HUDEP-2 (cell line): ENCODE measurements around the gene PPP2R1B.
"Not testable (repeated sequence)": the region's sequence is repeated elsewhere in the genome, so short reads cannot be mapped to it uniquely, and the experiment has no call there.

Experiments
- DNase-seq, 76 experiments: peaks; one replicate each; lab custom pipeline; 2025; ENCODE audit not compliant: unreplicated experiment in 76 of 76; lab: John Stamatoyannopoulos, UW

Gene PPP2R1B

DNA sequence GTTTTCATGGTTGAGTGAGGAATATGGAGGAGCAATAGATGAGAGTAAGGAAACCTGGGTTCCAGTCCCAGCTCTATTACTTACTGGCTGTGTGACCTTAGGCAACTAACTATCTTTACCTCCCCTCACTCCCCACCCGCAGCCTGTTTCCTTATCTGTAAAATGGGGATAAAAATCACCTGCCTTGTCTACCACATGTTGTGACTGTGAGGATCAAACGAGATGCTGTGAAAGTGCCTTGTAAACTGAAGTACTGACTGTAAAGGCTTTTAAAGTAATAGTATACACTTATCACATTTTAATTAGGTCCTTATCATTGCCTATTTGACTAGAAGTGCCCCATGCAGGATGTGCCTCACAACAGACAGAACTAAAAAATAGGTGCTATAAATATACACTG, 18.9 kb upstream of the PPP2R1B start:
- peak in 1 of 76 experiments; percentile 3 for DNase-seq

DNA sequence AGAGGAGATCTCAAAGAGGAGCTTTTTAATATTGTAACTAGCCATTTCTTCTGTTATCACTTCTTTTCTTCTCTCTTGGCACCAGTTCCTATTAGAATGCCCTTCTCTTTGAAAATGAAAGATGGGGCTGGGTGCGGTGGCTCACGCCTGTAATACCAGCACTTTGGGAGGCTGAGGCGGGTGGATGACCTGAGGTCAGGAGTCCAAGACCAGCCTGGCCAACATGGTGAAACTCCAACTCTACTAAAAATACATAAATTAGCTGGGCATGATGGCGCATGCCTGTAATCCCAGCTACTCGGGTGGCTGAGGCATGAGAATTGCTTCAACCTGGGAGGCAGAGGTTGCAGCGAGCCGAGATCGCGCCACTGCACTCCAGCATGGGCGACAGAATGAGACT, 18.1 kb upstream of the PPP2R1B start:
- not testable (repeated sequence) for DNase-seq

DNA sequence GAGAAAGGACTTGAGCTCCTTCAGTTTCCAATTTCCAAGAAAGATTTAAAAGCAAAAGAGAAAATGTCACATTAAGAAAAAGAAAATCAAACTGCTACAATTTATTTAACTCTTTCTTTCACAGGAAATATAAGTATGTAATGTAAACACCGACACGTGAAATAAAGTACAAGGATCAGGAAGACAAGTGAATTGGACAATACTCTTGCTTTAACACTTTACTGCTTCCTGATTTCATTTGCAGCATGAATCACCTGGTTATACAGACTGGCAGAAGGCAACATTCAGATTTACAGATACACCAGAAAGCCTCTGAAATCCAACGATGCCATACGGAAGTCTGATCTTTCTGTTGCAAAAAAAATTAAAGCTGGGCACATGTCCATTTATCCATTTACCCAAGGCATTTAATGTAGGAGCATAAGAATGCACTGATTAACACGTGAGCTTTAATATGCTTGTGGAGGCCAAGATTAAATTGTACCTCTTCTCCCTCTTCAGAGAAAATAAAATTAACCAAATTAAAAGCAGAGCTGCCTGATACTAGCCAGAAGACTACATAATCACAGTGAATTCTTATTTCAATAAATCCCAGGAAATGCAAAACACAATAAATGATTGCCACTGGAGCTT, 16.0 kb upstream of the PPP2R1B start:
- DNase-seq: no peak

DNA sequence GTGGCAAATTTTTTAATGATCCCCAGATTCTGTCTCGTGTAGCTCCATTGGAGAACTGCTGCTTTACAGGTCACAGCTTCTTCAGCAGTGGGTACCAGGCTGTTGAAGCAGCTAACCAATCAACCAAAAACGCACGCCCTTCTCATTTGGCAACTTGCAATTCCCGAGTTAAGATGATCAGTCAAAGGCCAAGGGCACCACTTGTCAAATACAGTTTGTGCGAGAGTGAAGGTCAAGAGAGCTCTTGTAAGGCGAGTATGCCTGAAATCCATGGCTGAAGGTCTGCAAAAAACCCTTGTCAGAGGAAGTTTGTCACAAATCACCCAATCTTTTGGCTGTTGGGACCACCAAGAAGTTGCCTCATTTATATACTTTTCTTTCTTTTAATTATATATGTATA, 12.9 kb upstream of the PPP2R1B start:
- no peak for DNase-seq

DNA sequence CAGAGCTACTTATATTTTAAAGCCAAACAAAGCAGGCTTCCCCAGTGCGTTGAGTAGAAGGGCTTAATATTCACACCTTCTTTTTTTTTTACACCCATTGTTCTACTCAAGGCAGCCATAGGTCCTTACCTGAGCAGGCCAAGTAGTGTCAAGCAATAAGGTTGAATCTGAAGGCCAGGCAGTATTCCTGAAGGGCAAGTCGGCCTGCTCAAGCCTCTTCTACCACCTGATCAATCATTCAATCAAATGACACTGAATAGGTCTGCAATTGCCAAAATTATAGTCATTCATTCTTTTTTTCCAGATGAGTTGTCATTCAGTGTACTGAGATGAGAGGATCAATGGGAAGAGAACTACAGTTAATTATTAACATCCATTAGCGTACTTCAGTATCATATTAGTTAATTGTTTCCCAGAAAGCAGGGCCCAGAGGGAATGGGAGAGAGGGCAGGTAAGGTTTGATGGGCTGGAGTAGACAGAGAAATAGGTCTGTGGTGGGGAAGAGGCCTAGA, 11.9 kb upstream of the PPP2R1B start:
- DNase-seq: no peak

DNA sequence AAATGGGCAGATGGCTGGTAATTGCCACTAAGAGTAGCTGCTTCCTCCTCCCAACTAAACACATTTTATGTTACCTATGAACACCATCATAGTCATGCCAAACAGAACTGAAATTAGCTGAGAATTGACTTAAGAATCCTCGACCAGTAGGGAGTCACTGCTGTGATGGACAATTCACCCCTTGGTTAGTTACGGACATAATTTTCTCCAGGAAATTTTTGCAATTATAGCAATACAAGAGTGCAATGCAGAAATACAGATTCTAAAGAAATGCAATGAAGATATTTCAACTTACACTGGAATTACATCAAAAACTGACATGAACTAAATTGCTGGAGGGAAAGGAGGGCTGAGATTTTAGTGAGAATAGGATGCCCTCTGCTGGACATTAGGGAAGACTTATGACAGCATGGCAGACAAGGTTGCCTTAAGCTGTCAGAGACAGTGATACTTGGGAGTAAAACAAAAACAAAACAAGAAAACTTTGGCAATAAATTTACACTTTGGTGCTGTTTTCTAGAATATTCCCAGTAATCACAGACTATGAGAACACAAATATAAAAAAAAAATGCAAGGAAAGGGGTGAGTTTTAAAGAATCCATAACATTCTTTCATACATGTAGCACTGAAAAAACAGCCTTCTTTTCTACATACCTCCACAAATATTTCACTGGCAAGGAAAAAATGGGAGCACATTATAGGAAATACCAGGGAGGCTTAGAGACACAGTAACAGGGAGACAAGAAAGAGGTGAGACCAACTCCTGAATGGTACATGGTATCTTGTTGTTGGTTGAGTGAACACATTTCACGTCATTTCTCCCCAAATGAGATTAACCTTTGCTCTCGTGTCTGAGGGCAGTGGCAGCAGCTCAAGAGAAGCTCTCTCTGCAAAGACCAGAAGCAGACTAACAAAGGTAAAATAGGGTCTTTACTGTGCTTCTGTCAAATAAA, 11.2 kb upstream of the PPP2R1B start:
- DNase-seq: peak in 30 of 76 experiments; percentile 2 to 62 (median 30)

DNA sequence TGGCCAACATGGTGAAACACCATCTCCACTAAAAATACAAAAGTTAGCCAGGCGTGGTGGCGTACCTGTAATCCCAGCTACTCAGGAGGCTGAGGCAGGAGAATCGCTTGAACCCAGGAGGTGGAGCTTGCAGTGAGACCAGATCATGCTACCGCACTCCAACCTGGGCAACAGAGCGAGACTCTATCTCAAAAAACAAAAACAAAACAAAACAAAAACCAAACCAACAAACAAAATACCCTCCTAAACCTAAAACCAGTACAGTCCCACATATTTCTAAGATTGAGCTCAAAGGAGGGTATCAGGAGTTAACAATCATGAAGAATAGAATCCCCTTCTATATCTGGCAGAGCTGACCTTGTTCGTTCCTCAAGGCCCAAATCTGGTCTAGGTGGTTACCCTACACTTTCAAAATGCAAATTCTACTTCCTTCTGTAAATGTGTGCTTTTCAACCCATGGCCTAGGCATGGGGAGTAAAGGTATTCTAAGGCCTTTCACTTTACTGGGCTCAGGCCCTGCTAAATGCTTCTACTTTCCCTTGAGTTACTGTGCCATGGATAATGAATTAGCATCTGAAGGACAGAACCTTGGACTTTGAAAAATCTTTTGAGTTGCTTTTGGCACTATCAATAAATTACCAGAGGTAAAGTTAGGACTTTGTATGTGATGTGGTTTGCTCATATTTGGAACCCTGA, 10.4 kb upstream of the PPP2R1B start:
- DNase-seq: no peak

DNA sequence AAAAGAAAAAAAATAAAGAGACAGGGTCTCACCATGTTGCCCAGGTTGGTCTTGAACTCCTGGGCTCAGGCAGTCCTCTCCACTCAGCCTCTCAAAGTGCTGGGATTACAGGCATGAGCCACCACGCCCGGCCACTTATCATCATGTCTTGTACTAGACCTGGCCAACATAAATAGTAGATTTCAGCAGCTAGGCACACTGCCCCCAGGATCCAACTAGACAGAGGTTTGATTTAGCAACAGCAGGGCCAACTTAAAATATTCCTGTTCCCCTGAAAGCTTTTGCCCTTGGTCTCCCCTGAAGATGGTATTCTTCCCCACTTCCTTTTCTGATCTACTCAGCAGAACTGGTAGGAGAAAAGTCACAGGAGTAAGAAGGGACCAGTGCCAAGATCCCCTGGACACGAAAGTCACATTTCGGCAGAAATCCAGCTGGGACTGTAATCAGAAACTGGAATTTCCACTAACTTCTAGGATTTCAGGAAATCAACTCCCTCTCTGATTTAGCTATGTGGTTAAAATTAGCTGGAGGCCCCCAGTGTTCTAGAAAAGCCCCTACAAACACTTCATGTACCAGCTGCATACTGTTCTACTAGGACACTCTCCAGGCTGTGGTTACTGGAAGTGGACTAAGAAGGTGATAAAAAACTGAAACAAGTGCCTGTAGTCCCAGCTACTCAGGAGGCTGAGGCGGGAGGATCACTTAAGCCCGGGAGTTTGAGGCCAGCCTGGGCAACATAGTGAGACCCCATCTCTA, 8.9 kb upstream of the PPP2R1B start:
- peak in 1 of 76 experiments; percentile 8 for DNase-seq

DNA sequence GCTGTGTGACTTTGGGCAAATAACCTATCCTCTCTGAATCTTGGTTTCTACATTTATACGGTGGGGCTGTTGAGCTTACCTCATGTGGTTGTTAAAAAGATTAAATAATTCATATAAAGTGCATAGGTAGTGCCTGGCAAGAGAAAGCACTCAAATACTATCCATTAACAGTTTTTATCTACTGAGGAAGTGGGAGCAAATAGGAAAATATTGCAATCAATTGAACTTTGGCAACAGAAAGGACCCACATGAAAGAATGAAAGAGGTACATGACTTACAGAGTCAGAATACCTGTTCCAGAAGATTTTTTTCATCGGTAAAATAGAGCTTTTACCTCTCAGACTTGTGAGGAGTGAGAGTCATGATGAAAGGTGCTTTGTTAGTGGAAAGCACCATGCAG, 6.3 kb upstream of the PPP2R1B start:
- no peak for DNase-seq

DNA sequence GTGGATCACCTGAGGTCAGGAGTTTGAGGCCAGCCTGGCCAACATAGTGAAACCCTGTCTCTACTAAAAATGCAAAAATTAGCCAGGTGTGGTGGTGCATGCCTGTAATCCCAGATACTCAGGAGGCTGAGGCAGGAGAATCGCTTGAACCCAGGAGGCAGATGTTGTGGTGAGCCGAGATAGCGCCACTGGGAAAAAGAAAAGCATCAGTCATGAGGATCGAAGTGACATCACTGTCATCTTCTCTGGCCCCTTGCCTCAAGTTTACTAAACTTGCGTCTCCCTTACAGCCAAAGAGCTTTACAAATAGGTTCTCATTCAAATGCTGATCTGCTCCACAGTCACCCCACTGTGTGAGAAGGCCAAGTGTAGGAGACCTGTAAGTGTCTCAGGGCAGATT, 5.0 kb upstream of the PPP2R1B start:
- not testable (repeated sequence) for DNase-seq

DNA sequence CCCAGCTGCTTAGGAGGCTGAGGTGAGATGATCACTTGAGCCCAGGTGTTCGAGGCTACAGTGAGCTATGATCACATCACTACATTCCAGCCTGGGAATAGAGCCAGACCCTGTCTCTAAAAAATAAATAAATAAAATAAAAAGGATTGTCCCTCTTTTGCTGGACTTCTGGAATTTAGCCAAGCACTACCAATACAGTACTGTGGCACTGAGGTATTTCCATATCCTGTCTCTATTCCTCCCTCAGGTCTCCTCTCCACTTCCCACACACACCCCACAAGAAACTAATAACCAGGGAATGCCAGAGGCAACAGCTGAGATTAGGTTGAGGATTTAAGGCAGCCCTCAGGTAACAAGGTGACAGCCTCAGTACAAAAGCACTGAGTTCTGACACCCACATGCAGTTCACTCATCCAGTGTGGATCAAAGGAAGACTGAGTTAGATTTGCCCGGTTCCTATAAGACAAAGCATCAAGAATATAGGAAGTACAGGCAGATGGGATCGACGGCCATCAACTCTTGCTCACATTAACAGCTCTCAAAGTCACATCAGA, 4.5 kb upstream of the PPP2R1B start:
- no peak for DNase-seq

DNA sequence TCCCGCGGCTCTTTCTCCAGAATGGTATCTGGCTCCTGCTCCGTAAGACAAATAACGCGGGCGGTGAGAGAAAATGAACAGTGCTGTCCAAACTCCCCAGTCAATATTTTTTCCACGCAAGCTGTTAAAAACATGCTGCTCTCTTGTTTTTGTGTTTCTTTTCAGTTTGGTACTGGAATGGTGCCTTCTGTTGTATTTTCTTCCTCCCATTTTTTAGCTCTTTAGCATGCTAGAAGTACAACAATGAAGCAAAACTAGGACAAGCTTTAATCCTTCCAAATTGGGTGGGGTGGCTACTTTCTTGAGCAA, 599 bp upstream of the PPP2R1B start:
- DNase-seq: peak in 8 of 76 experiments; percentile 28 to 51 (median 44)

DNA sequence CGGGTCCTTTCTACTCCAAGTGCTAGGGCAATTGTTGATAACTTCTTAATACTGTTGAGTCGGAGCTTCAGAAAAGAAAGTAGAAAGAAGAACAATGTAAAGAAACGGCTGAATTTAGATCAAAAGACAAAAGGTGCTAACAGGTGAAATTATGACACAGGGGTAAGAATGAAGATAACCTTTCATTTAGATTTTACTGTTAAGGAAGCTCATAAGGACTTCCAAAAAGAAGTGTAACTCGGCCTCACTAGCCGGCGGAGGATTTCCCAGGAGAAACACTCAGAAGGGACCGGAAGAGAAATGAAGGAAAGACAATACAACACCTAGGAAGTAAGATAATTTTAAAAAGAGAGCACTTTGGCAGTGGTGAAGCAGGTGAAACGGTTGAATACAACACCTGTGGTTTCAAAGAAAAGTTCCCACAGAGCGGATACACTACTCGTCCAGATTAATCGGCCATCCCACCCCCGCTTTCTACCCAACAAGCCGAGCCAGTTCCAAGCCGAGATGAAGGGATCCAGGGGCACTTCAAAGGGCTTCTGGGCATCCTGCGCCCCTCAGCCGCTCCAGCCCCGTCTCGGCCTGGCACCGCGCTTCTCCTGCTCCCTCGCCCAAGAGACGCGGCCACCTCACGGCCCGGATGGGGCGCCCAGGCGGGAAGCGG, 737 bp downstream of the PPP2R1B start:
- DNase-seq: peak in 4 of 76 experiments; percentile 4 to 41 (median 34)

DNA sequence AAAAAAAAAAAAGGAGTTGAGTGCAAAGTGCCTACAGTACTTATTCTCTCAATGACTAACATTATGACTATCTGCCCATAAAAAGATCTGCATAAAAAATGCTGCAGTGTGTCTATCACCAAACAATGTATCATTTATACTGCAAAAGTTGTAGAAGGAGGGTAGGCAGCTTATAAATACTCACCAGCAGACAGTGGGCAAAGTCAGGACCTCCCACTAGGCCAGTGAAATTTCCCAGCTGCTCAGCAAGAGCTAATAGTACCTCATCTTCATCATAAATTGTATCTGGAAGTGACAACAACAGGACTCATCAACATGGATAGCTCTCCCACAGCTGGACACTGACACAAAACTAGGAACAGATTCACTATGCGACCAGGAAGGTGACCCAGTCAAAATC, 1.6 kb downstream of the PPP2R1B start:
- DNase-seq: no peak

DNA sequence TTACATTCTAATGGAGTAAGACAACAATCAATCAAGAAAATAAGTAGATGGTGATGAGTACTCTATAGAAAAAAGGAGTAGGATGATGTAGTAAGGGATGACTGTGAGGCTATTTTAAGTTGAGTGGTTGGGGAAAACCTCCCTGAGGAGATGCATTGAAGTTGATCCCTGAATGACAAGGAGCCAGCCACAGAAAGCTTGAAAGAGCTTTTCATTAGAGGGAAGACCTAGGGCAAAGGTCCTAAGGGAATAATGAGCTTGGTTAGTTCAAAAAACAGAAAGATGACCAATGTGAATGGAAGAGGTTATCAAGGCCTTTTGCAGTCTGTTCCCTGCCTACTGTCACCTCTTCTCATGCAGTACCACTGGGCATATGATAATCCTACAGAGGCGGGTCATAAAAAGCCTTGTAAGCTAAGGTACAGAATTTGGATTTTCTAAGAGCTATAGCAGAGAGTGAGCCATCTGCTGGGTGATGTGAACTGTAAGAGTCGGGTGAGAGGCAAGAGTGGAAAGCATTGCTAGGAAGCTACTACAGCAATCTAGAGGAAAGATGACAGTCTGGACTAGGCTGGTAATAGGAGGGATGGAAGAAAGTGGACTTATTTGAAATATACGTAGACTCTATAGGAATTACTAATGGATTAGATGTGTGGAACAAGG, 3.1 kb downstream of the PPP2R1B start:
- peak in 4 of 76 experiments; percentile 9 to 19 (median 13) for DNase-seq

DNA sequence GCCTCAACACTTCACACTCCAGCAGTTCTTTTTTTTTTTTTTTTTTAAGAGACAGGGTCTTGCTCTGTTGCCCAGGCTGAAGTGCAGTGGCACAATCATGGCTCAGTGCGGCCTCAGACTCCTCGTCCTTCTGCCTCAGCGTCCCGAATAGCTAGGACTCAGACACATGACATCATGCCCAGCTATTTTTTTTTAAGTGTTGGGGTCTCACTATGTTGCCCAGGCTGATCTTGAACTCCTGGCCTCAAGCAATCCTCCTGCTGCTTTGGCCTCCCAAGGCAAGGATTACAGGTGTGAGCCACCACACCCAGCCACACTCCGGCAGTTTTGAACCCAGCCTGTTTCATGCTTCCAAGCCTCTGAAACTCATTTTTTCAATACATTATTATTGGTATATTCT, 3.7 kb downstream of the PPP2R1B start:
- DNase-seq: no peak

DNA sequence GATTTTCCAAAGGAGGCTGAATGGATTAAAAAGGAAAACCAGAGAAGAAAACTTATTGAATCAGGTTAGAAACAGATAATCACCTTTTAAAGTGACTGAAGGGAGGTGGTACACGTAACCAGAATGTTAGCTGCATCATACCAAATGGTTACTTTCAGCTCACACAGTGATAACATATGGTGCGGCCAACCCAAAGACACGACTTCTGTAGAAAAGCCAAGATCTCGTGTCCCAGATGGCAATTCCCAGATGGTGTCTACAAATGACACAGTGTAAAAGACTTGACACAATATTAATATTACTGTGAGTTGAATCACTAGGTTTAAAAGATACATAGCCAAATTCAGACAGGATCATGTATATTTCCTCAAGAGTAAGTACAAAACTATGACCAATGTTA, 5.2 kb downstream of the PPP2R1B start:
- DNase-seq: no peak

DNA sequence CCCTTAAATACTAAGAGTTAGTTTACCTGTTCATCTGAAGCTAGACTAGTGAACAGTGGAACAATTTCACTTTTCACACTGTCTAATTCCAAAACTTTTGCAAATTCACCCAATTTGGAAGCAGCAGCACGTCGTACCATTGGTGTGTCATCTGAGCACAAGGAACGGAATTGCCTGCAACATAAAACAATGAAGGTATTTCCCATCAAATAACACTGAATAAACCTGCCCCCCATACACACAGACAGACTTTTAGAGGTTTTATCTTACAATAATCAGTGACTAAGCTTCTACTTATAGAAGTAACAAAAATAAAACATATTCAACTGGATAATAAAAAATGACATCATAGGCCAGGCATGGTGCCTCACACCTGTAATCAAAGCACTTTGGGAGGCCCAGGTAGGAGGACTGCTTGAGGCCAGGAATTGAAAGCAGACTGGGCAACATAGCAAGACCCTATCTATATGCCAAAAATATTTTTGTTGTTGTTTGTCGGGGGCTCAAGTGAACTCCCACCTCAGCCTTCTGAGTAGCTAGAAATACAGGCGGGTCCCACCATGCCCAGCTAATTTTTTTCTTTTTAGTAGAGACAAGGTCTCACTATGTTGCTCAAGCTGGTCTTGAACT, 6.3 kb downstream of the PPP2R1B start:
- DNase-seq: no peak

DNA sequence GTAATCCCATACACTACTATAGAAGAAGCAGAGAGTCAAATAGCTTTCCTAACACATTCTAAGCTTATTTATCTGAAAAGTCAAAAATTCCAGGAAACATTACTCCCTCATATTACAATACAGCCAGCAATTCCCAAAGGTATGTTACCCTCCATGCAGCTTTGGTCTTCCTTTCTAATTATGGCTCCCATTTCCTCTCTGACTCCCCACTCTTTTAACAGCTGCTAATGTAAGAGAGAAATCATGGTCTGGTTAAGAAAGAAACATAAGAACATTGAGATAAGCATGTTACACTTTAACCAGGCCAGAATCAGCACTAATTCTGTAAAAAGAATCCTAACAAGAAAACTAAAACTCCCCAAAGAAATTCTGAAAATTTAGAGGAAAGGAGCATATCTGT, 6.8 kb downstream of the PPP2R1B start:
- no peak for DNase-seq
